ENCODE results near the gene RLN1. TPM values are rescaled to one million over a fixed set of nuclear protein-coding genes. Genes with fewer than 3 reads are reported as not detected.

RLN1 gene
- total RNA-seq, 2 donors from 2014 or later, result 1.1 to 105 TPM

DNA sequence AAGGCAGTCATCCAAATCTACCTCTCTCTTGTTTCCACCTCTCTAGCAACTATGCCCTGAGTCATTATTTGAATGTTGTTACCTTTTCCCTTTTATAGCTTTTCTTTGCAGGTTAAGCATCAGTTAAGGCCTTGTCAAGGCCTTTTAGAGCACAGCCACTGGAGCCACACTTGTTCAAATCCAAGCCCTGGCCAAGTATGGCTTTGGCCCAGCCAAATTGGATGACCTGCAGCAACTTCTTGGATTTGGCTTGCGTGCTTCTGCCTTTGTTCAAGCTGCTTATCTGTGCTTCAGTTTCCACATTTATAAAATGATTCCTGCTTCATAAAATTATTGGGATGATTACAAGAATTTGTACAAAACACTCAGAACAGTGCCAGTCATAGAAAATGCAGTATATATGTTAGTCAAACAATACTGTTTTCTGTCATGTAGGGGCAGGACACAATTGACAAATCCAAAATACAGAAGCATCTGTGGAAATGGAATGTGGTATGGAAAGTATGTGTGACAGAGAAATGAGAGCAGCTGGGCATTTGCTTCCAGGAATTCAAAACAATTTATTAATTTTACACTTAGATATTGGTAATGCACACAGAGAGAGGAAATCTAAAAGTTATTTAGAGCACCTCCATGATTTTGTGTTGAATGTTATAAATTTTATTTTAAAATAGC, 17.9 kb upstream of the RLN1 start:
- TF ChIP-seq POLR2A (IDR thresholded peaks at IDR 0.05) (no peak), POLR2AphosphoS5 (IDR thresholded peaks at IDR 0.05) (no peak)
- TF ChIP-seq, protein P1, sequence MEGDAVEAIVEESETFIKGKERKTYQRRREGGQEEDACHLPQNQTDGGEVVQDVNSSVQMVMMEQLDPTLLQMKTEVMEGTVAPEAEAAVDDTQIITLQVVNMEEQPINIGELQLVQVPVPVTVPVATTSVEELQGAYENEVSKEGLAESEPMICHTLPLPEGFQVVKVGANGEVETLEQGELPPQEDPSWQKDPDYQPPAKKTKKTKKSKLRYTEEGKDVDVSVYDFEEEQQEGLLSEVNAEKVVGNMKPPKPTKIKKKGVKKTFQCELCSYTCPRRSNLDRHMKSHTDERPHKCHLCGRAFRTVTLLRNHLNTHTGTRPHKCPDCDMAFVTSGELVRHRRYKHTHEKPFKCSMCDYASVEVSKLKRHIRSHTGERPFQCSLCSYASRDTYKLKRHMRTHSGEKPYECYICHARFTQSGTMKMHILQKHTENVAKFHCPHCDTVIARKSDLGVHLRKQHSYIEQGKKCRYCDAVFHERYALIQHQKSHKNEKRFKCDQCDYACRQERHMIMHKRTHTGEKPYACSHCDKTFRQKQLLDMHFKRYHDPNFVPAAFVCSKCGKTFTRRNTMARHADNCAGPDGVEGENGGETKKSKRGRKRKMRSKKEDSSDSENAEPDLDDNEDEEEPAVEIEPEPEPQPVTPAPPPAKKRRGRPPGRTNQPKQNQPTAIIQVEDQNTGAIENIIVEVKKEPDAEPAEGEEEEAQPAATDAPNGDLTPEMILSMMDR (IDR thresholded peaks at IDR 0.05), result no peak
- DNase-seq (ENCODE audit: low spot score), result no peak
- WGBS, result 53% methylated on average over 1 of the region's 1 CpG

DNA sequence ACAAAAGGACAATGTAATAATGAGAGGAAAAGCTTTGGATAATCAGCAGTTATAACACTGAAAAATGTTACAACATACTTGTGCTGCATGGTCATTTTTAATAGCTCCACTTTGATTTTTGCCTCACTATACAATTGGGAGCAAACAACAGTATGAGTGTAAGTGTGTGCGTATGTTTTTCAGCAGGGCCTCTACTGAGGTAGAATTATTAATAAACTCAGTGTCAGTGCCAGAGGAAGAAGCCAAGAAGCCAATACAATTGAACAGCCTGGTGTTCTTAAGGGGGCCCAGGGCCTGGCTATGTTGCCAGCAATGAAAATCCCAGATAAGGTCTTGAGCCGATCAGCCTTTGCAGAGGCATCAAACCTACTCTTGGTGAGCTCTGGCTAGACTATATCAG, 16.1 kb upstream of the RLN1 start:
- TF ChIP-seq POLR2A (IDR thresholded peaks at IDR 0.05) (no peak), POLR2AphosphoS5 (IDR thresholded peaks at IDR 0.05) (no peak)
- TF ChIP-seq, protein P1 (IDR thresholded peaks at IDR 0.05), result no peak
- H3K27ac ChIP-seq, result no peak overlapping the region
- no peaks in the 10 kb centered on the region for H3K4me1 ChIP-seq (replicated peaks)
- no peak overlapping the region for H3K4me3 ChIP-seq
- WGBS, result 95% methylated on average over 2 of the region's 2 CpGs
- no peaks in the 10 kb centered on the region for H3K9me3 ChIP-seq
- H3K27me3 ChIP-seq (replicated peaks; ENCODE audit: insufficient read depth), result no peaks in the 10 kb centered on the region
- H3K36me3 ChIP-seq, result no peaks in the 10 kb centered on the region
- no peak for DNase-seq (ENCODE audit: low spot score)
- intact Hi-C loops (cut with DNase I), result no loop called here

More for the DNA sequence above, 17.9 kb upstream of the RLN1 start:
- H3K27me3 ChIP-seq (replicated peaks; ENCODE audit: insufficient read depth), result no peaks in the 10 kb centered on the region
- H3K4me3 ChIP-seq, result no peak overlapping the region
- intact Hi-C loops (cut with DNase I), result no loop called here
- H3K27ac ChIP-seq, result no peak overlapping the region
- no peaks in the 10 kb centered on the region for H3K36me3 ChIP-seq
- no peaks in the 10 kb centered on the region for H3K9me3 ChIP-seq
- no peaks in the 10 kb centered on the region for H3K4me1 ChIP-seq (replicated peaks)

DNA sequence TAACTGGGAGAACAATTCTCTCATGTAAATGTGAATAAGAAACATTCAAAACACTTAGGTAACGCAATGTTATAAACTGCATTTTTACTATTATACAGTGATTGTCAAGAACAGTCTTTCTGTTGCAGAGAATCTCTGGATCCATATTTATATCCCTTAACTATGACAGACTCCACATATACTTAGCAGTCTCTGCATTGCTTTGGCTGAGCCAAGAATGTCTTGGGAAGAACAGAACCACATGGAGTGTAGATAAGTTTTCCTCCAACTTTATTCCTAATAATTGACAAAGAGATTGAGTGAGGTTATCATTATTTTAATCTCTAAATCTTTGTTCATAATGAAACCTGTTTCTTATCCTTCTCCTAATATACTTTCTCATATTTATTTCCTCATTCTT, 15.6 kb upstream of the RLN1 start:
- Histone ChIP-seq H3K36me3 (no peaks in the 10 kb centered on the region), H3K4me1 (replicated peaks) (no peaks in the 10 kb centered on the region), H3K9me3 (no peaks in the 10 kb centered on the region), H3K4me3 (no peak overlapping the region), H3K27me3 (replicated peaks; ENCODE audit: insufficient read depth) (no peaks in the 10 kb centered on the region), H3K27ac (no peak overlapping the region)
- 96% methylated on average over 1 of the region's 1 CpG for WGBS
- no peak for DNase-seq (ENCODE audit: low spot score)
- intact Hi-C loops (cut with DNase I), result no loop called here
- TF ChIP-seq POLR2AphosphoS5 (IDR thresholded peaks at IDR 0.05) (no peak), POLR2A (IDR thresholded peaks at IDR 0.05) (no peak)
- TF ChIP-seq, protein P1 (IDR thresholded peaks at IDR 0.05), result no peak

DNA sequence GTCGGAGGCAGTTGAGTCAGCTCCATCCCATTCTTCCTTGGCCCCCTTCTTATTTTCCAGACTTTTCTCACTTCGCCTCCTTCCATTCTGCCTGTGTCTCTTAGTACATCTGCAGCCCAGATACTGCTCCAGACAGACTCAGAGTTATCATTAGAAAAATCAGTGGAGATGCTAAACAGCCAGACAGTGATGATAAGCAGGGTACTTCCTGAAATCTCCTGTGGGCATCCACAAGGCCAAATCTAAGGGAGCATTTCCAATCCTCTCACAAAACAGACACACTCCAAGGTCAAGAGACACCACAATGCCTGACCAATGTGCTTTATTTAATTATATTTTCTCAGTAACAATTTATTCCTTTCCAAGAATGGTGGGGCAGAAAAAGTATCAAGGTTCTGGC, 14.5 kb upstream of the RLN1 start:
- Histone ChIP-seq H3K4me1 (replicated peaks) (no peaks in the 10 kb centered on the region), H3K27me3 (replicated peaks; ENCODE audit: insufficient read depth) (no peaks in the 10 kb centered on the region), H3K27ac (no peak overlapping the region), H3K9me3 (no peaks in the 10 kb centered on the region), H3K36me3 (no peaks in the 10 kb centered on the region), H3K4me3 (no peak overlapping the region)
- 100% methylated on average over 2 of the region's 2 CpGs for WGBS
- no peak for TF ChIP-seq POLR2A (IDR thresholded peaks at IDR 0.05)
- TF ChIP-seq POLR2AphosphoS5 (IDR thresholded peaks at IDR 0.05), result no peak
- TF ChIP-seq, protein P1 (IDR thresholded peaks at IDR 0.05), result no peak
- DNase-seq (ENCODE audit: low spot score), result no peak
- intact Hi-C loops (cut with DNase I), result no loop called here

DNA sequence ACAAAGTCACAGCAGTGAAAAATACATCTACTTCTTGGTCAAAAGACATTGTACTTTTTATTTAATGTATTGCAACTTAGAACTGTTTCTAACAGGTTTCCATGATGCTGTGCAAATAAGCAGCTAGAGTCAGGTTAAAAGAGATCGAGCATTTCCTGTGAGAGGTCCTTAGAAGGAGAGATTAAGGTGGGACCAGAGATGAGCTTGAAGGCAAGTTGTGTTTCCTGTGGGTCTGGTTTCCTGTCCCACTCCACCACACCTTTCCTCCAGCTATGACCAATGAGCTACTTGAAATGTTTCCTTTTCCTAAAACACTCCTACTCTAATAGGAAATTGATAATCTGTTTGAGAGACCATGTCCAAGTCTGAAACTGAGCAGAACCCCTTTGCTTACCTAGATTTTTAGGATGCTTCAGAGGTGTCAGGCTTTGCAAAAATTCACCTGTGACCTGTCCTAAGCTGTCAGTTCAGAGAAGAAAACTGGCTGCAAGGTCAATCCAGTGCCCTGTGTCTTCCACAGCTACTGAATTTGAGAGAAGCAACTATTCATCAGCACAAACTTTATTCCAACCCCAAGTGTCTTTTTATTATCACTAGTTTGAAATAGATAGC, 13.1 kb upstream of the RLN1 start:
- no peak for TF ChIP-seq POLR2A (IDR thresholded peaks at IDR 0.05)
- TF ChIP-seq POLR2AphosphoS5 (IDR thresholded peaks at IDR 0.05), result no peak
- TF ChIP-seq, protein P1 (IDR thresholded peaks at IDR 0.05), result no peak
- intact Hi-C loops (cut with DNase I), result no loop called here
- 52% methylated on average over 1 of the region's 1 CpG for WGBS
- Histone ChIP-seq H3K27me3 (replicated peaks; ENCODE audit: insufficient read depth) (no peaks in the 10 kb centered on the region), H3K27ac (no peak overlapping the region), H3K4me3 (no peak overlapping the region), H3K9me3 (no peaks in the 10 kb centered on the region), H3K36me3 (no peaks in the 10 kb centered on the region), H3K4me1 (replicated peaks) (no peaks in the 10 kb centered on the region)
- no peak for DNase-seq (ENCODE audit: low spot score)

All from prostate gland (tissue), 2 donors.